Measurements from ENCODE around the gene SUN5. TPM values are rescaled to one million over a fixed set of nuclear protein-coding genes. Genes with fewer than 3 reads are reported as not detected.

The SUN5 gene
- total and polyA plus RNA-seq, 2 donors (not counting 1 experiment from before 2014, with no cell fraction given): not detected

DNA sequence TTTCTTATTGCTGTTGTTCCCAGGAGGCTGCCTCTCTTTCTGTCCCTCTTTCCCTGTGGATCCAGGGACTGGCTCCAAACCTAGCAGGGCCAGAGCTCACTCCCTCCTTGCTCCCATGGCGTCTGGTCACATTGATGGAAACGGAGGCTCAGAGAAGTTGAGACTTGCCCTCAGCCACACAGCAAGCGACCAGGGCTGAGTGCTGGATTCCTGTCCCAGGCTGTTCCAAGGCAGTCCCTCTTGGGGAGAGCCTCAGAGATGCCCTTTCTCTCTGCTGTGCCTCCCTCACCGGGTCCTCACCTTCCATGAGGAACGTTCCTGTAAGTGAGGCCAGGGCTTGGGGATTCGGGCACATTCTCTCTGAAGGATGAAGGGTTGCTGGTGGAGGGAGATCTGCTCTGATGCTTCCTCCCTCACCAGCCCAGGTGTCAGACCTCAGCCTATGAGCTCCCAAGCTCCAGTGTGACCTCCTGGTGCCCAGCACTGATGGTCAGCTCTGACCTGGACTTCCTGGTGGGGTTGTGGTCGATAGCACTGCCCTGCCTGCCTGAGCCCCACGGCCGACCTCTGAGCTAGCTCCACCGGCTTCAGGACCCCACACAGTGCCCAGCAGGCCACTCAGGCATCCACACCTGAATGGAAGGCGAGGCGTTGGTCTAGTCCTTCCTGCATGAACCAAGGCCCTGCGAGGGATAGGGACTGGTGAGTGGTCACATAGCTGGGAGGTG lies 26.8 kb downstream of the SUN5 start:
- peaks cover 11 to 16% of the 10 kb centered on the region in 2 donors for H3K4me1 ChIP-seq (ENCODE audit: control insufficient read depth in 2 of 2, insufficient read depth in 2 of 2, low read length in 2 of 2)
- no peaks in the 10 kb centered on the region for H3K36me3 ChIP-seq (replicated peaks in 1 of 2; ENCODE audit: control extremely low read depth in 1 of 2, control insufficient read depth in 1 of 2, extremely low read depth in 1 of 2, insufficient read depth in 2 of 2, low read length in 1 of 2)
- Mint-ChIP-seq H3K4me3 (no peak overlapping the region), H3K9me3 (ENCODE audit: insufficient read depth) (no peaks in the 10 kb centered on the region), H3K4me1 (peaks cover 3% of the 10 kb centered on the region), H3K27me3 (no peaks in the 10 kb centered on the region), H3K27ac (no peak overlapping the region)
- H3K27me3 ChIP-seq (replicated peaks in 1 of 4; ENCODE audit: control extremely low read depth in 1 of 4, control insufficient read depth in 3 of 4, insufficient read depth in 4 of 4, low read length in 3 of 4): no peaks in the 10 kb centered on the region
- WGBS (ENCODE audit: insufficient coverage): 95% methylated on average over 10 of the region's 13 CpGs
- H3K4me3 ChIP-seq (ENCODE audit: control extremely low read depth in 1 of 5, extremely low read depth in 1 of 5, insufficient read depth in 1 of 5, low read depth in 2 of 5, low read length in 4 of 5): no peak overlapping the region
- H3K79me2 ChIP-seq (ENCODE audit: control insufficient read depth, insufficient read depth, low read length): no peaks in the 10 kb centered on the region
- H3K4me2 ChIP-seq (replicated peaks; ENCODE audit: low read depth, low read length, poor library complexity, severe bottlenecking): no peak overlapping the region
- no peak for ATAC-seq (ENCODE audit: low read depth)
- peaks cover 0 to 26% (median 0%) of the 10 kb centered on the region in 3 donors for H3K9me3 ChIP-seq (ENCODE audit: control extremely low read depth in 1 of 3, control insufficient read depth in 2 of 3, insufficient read depth in 1 of 3, low read length in 2 of 3)
- no peak overlapping the region for H3K27ac ChIP-seq (ENCODE audit: low read length in 2 of 2)
- CTCF ChIA-PET: no interaction called here
- intact Hi-C loops (cut with micrococcal nuclease): no loop called here
- TF ChIP-seq, protein P1, sequence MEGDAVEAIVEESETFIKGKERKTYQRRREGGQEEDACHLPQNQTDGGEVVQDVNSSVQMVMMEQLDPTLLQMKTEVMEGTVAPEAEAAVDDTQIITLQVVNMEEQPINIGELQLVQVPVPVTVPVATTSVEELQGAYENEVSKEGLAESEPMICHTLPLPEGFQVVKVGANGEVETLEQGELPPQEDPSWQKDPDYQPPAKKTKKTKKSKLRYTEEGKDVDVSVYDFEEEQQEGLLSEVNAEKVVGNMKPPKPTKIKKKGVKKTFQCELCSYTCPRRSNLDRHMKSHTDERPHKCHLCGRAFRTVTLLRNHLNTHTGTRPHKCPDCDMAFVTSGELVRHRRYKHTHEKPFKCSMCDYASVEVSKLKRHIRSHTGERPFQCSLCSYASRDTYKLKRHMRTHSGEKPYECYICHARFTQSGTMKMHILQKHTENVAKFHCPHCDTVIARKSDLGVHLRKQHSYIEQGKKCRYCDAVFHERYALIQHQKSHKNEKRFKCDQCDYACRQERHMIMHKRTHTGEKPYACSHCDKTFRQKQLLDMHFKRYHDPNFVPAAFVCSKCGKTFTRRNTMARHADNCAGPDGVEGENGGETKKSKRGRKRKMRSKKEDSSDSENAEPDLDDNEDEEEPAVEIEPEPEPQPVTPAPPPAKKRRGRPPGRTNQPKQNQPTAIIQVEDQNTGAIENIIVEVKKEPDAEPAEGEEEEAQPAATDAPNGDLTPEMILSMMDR (IDR thresholded peaks at IDR 0.05): no peak
- no peak for TF ChIP-seq EZH2 (IDR thresholded peaks at IDR 0.05; ENCODE audit: borderline replicate concordance, insufficient read depth, low read depth, low read length, poor library complexity, severe bottlenecking)
- H3K9ac ChIP-seq (ENCODE audit: low read length): no peak overlapping the region
- no peak overlapping the region for H2AFZ ChIP-seq (ENCODE audit: insufficient read depth, low read depth, low read length, poor library complexity, severe bottlenecking)
- POLR2A ChIA-PET: no interaction called here
- DNase-seq: no peak
- no peaks in the 10 kb centered on the region for H4K20me1 ChIP-seq (ENCODE audit: control insufficient read depth, insufficient read depth, low read length, poor library complexity, severe bottlenecking)

GRCh38 chr20:32976746-32977145 lies 27.5 kb downstream of the SUN5 start:
- DNase-seq (no peak), ATAC-seq (ENCODE audit: low read depth) (no peak)
- H3K4me3 Mint-ChIP-seq: no peak overlapping the region
- Histone ChIP-seq H3K79me2 (ENCODE audit: control insufficient read depth, insufficient read depth, low read length) (no peaks in the 10 kb centered on the region), H3K4me1 (ENCODE audit: control insufficient read depth in 2 of 2, insufficient read depth in 2 of 2, low read length in 2 of 2) (peaks cover 18 to 23% of the 10 kb centered on the region in 2 donors), H4K20me1 (ENCODE audit: control insufficient read depth, insufficient read depth, low read length, poor library complexity, severe bottlenecking) (no peaks in the 10 kb centered on the region), H3K27me3 (replicated peaks in 1 of 4; ENCODE audit: control extremely low read depth in 1 of 4, control insufficient read depth in 3 of 4, insufficient read depth in 4 of 4, low read length in 3 of 4) (no peaks in the 10 kb centered on the region), H3K27ac (ENCODE audit: low read length in 2 of 2) (no peak overlapping the region), H3K36me3 (replicated peaks in 1 of 2; ENCODE audit: control extremely low read depth in 1 of 2, control insufficient read depth in 1 of 2, extremely low read depth in 1 of 2, insufficient read depth in 2 of 2, low read length in 1 of 2) (no peaks in the 10 kb centered on the region), H3K9ac (ENCODE audit: low read length) (no peak overlapping the region), H3K4me3 (ENCODE audit: control extremely low read depth in 1 of 5, extremely low read depth in 1 of 5, insufficient read depth in 1 of 5, low read depth in 2 of 5, low read length in 4 of 5) (no peak overlapping the region), H2AFZ (ENCODE audit: insufficient read depth, low read depth, low read length, poor library complexity, severe bottlenecking) (no peak overlapping the region), H3K4me2 (replicated peaks; ENCODE audit: low read depth, low read length, poor library complexity, severe bottlenecking) (no peak overlapping the region), H3K9me3 (ENCODE audit: control extremely low read depth in 1 of 3, control insufficient read depth in 2 of 3, insufficient read depth in 1 of 3, low read length in 2 of 3) (peaks cover 0 to 29% (median 0%) of the 10 kb centered on the region in 3 donors)
- no peak overlapping the region for H3K27ac Mint-ChIP-seq
- TF ChIP-seq EZH2 (IDR thresholded peaks at IDR 0.05; ENCODE audit: borderline replicate concordance, insufficient read depth, low read depth, low read length, poor library complexity, severe bottlenecking): no peak
- TF ChIP-seq, protein P1 (IDR thresholded peaks at IDR 0.05): no peak
- WGBS (ENCODE audit: insufficient coverage): 83% methylated on average over 4 of the region's 6 CpGs
- ChIA-PET CTCF (no interaction called here), POLR2A (no interaction called here)
- no peaks in the 10 kb centered on the region for H3K9me3 Mint-ChIP-seq (ENCODE audit: insufficient read depth)
- H3K4me1 Mint-ChIP-seq: peaks cover 3% of the 10 kb centered on the region
- no peaks in the 10 kb centered on the region for H3K27me3 Mint-ChIP-seq
- intact Hi-C loops (cut with micrococcal nuclease): no loop called here

Measured in B cell (primary cell).